ENCODE results near the gene WDR41. TPM values are rescaled to one million over a fixed set of nuclear protein-coding genes. Genes with fewer than 3 reads are reported as not detected.
A peak's percentile ranks its signal among the peaks of the same experiment; 100 is the strongest.

WDR41 gene
- polyA plus RNA-seq, 2 of the 4 experiments (the other 2 are of a cell fraction), result 62.1 to 88.5 TPM

GRCh38 chr5:77499973-77500372, 7.9 kb upstream of the WDR41 start:
- CTCF ChIA-PET, result interaction anchor here (0.7 to 2.6 kb wide), 2 partner anchors 8 to 61 kb away, joined by 3 to 16 read pairs; partner anchors contain the start of gene WDR41
- DNase-seq (ENCODE audit: low read depth in 1 of 2, low spot score in 1 of 2), result no peak
- TF ChIP-seq MAFK (IDR thresholded peaks at IDR 0.05; ENCODE audit: partially characterized antibody) (peak; percentile 60), MAX (IDR thresholded peaks at IDR 0.05) (no peak)
- Histone ChIP-seq H3K27ac (no peak overlapping the region), H3K4me3 (no peak overlapping the region), H3K4me2 (no peak overlapping the region), H3K4me1 (no peaks in the 10 kb centered on the region), H3K9me3 (peaks cover 13% of the 10 kb centered on the region; the same call in 1 of the 3 replicates)
- no peak for FAIRE-seq
- POLR2A ChIA-PET, result no interaction called here
- ATAC-seq, result no peak
- WGBS (ENCODE audit: missing lambda C conversion rate), result 71% methylated on average over 2 of the region's 2 CpGs

- ChIA-PET POLR2A (no interaction called here), CTCF (interaction anchor here (0.6 kb wide), 1 partner anchor 346 kb away, joined by 3 read pairs; no protein-coding TSS in a partner anchor)
- ATAC-seq, result no peak
- no peak for DNase-seq (ENCODE audit: low read depth in 1 of 2, low spot score in 1 of 2)
- TF ChIP-seq ZFP36 (IDR thresholded peaks at IDR 0.05; ENCODE audit: borderline replicate concordance, partially characterized antibody) (no peak), REST (IDR thresholded peaks at IDR 0.05) (no peak), CBX8 (IDR thresholded peaks at IDR 0.05) (no peak), RARB (CRISPR knock-in tag; IDR thresholded peaks at IDR 0.05) (no peak)
- no peak for FAIRE-seq
- Histone ChIP-seq H3K27ac (no peak overlapping the region), H3K4me2 (no peak overlapping the region), H3K4me1 (no peaks in the 10 kb centered on the region), H3K4me3 (no peak overlapping the region), H3K9me3 (peaks cover 13% of the 10 kb centered on the region; the same call in 1 of the 3 replicates)
- WGBS (ENCODE audit: missing lambda C conversion rate), result 40% methylated on average over 3 of the region's 3 CpGs
Measured at GRCh38 chr5:77499441-77499840, 7.3 kb upstream of the WDR41 start.

GRCh38 chr5:77498952-77499351, 6.8 kb upstream of the WDR41 start:
- WGBS (ENCODE audit: missing lambda C conversion rate), result 80% methylated on average over 2 of the region's 2 CpGs
- Histone ChIP-seq H3K9me3 (peaks cover 13% of the 10 kb centered on the region; the same call in 1 of the 3 replicates), H3K4me1 (no peaks in the 10 kb centered on the region), H3K4me3 (no peak overlapping the region), H3K4me2 (no peak overlapping the region), H3K27ac (no peak overlapping the region)
- CTCF ChIA-PET, result interaction anchor here (0.6 kb wide), 1 partner anchor 345 kb away, joined by 3 read pairs; no protein-coding TSS in a partner anchor
- POLR2A ChIA-PET, result no interaction called here
- DNase-seq (ENCODE audit: low read depth in 1 of 2, low spot score in 1 of 2), result no peak
- no peak for FAIRE-seq
- TF ChIP-seq EHF (CRISPR knock-in tag; IDR thresholded peaks at IDR 0.05) (no peak), HOXA7 (CRISPR knock-in tag; IDR thresholded peaks at IDR 0.05) (no peak)
- no peak for ATAC-seq

GRCh38 chr5:77494935-77495334, 2.8 kb upstream of the WDR41 start:
- CTCF ChIA-PET, result no interaction called here
- POLR2A ChIA-PET, result no interaction called here
- no peak for DNase-seq (ENCODE audit: low read depth in 1 of 2, low spot score in 1 of 2)
- Histone ChIP-seq H3K9me3 (no peaks in the 10 kb centered on the region), H3K4me1 (peaks cover 10% of the 10 kb centered on the region; the same call in 2 of the 3 replicates), H3K4me3 (no peak overlapping the region), H3K27ac (no peak overlapping the region), H3K4me2 (no peak overlapping the region)
- FAIRE-seq, result no peak
- 92% methylated on average over 3 of the region's 3 CpGs for WGBS (ENCODE audit: missing lambda C conversion rate)
- no peak for ATAC-seq
- TF ChIP-seq TP53 (CRISPR knock-in tag; IDR thresholded peaks at IDR 0.05) (no peak), CBX2 (IDR thresholded peaks at IDR 0.05; ENCODE audit: borderline replicate concordance, low read depth) (no peak), PBX3 (IDR thresholded peaks at IDR 0.05) (no peak), RAD21 (conservative IDR thresholded peaks at IDR 0.05 in 1 of 2, IDR thresholded peaks at IDR 0.05 in 1 of 2) (no peak), HES2 (IDR thresholded peaks at IDR 0.05) (no peak), HMGXB4 (CRISPR knock-in tag; IDR thresholded peaks at IDR 0.05; ENCODE audit: borderline replicate concordance) (no peak), NFE2L2 (conservative IDR thresholded peaks at IDR 0.05; ENCODE audit: low read length) (no peak), HEYL (CRISPR knock-in tag; IDR thresholded peaks at IDR 0.05) (no peak), ZNF302 (CRISPR knock-in tag; IDR thresholded peaks at IDR 0.05) (no peak), EHF (CRISPR knock-in tag; IDR thresholded peaks at IDR 0.05) (no peak), BHLHE40 (IDR thresholded peaks at IDR 0.05; ENCODE audit: low read depth, low read length) (no peak), POLR2AphosphoS2 (conservative IDR thresholded peaks at IDR 0.05; ENCODE audit: low read length) (no peak), EP300 (IDR thresholded peaks at IDR 0.05) (no peak), MAX (IDR thresholded peaks at IDR 0.05) (no peak), ESRRA (IDR thresholded peaks at IDR 0.05; ENCODE audit: borderline replicate concordance, low read length) (no peak), USF2 (IDR thresholded peaks at IDR 0.05) (no peak)
